Omental fat pad (tissue), 4 donors: ENCODE data around the gene GPR143. TPM values are rescaled to one million over a fixed set of nuclear protein-coding genes. Genes with fewer than 3 reads are reported as not detected.
A peak's percentile ranks its signal among the peaks of the same experiment; 100 is the strongest.

Experiments used
- ATAC-seq: fragments of 150-250 bp; one replicate; pipeline ENCODE4 v1.9.1; 2016; ENCODE audit warnings: mild to moderate bottlenecking, moderate library complexity; ENCODE audit not compliant: low FRiP score
- DNase-seq: peaks from one replicate; pipeline ENCODE4 v3.0.0-alpha.2; 2019; ENCODE audit warnings: low spot score
- CTCF ChIP-seq, 3 donors: fragments of 450-650 bp; IDR thresholded peaks; one replicate each; pipeline ENCODE4 v1.5.1; 2016 to 2017; ENCODE audit warnings: antibody characterized with exemption in 3 of 3, mild to moderate bottlenecking in 3 of 3, moderate library complexity in 2 of 3
- total RNA-seq, 4 donors: library from RNA; depleted of rRNA; stranded (reverse); fragments of >200 nt; gene quantifications; one replicate each; pipeline ENCODE4 v1.1.0, GENCODE V29; 2016

Gene GPR143
- total RNA-seq, 4 donors from 2014 or later, result 1.1 to 1.6 (median 1.2) TPM; not detected in 1

- ATAC-seq (peak; percentile 58), DNase-seq (no peak)
- no peak for TF ChIP-seq CTCF (IDR thresholded peaks at IDR 0.05)
Measured at GRCh38 chrX:9785944-9786797, 20.5 kb upstream of the GPR143 start, which contains the start of gene SHROOM2. Gene SHROOM2, plus strand, starts transcription at chrX:9786429. Its CDS starts 117 bp downstream, at chrX:9786546.

- TF ChIP-seq CTCF (IDR thresholded peaks at IDR 0.05), result no peak
- no peak for ATAC-seq
- DNase-seq, result no peak
Measured at GRCh38 chrX:9785254-9785943, 19.8 kb upstream of the GPR143 start.

- no peak for TF ChIP-seq CTCF (IDR thresholded peaks at IDR 0.05)
- ATAC-seq (no peak), DNase-seq (no peak)
Measured at GRCh38 chrX:9784332-9784731, 18.7 kb upstream of the GPR143 start.

- DNase-seq (no peak), ATAC-seq (no peak)
- no peak for TF ChIP-seq CTCF (IDR thresholded peaks at IDR 0.05)
Measured at GRCh38 chrX:9781941-9782340, 16.3 kb upstream of the GPR143 start.

GRCh38 chrX:9775930-9776329 is 10.3 kb upstream of the GPR143 start:
- no peak for TF ChIP-seq CTCF (IDR thresholded peaks at IDR 0.05)
- DNase-seq (no peak), ATAC-seq (no peak)

GRCh38 chrX:9772943-9773342 is 7.3 kb upstream of the GPR143 start:
- ATAC-seq, result no peak
- no peak for DNase-seq
- no peak for TF ChIP-seq CTCF (IDR thresholded peaks at IDR 0.05)
